Colonic mucosa (tissue), 4 donors: ENCODE data around the gene MRC1. TPM values are rescaled to one million over a fixed set of nuclear protein-coding genes. Genes with fewer than 3 reads are reported as not detected.
A peak's percentile ranks its signal among the peaks of the same experiment; 100 is the strongest.

Source experiments
- DNase-seq: peaks from one replicate; pipeline ENCODE4 v3.0.0-alpha.2; 2020
- H3K27ac ChIP-seq: fragments of 200-600 bp; one replicate; pipeline ENCODE4 v1.8.0; 2021
- H3K27me3 ChIP-seq: fragments of 200-600 bp; one replicate; pipeline ENCODE4 v1.8.0; 2021
- H3K36me3 ChIP-seq: fragments of 200-600 bp; one replicate; pipeline ENCODE4 v1.8.0; 2021
- H3K4me1 ChIP-seq: fragments of 200-600 bp; one replicate; pipeline ENCODE4 v1.8.0; 2021; ENCODE audit warnings: mild to moderate bottlenecking
- H3K4me3 ChIP-seq: fragments of 200-600 bp; one replicate; pipeline ENCODE4 v1.8.0; 2021
- H3K9ac ChIP-seq, 2 donors: one replicate each; pipeline ENCODE4 v1.7.0; 2013; ENCODE audit warnings: control low read depth in 2 of 2, low read depth in 2 of 2, low read length in 2 of 2
- H3K9me3 ChIP-seq: fragments of 200-600 bp; one replicate; pipeline ENCODE4 v1.8.0; 2021
- CTCF ChIP-seq: fragments of 200-600 bp; IDR thresholded peaks from one replicate; pipeline ENCODE4 v1.8.0; 2022; ENCODE audit warnings: antibody characterized with exemption, mild to moderate bottlenecking
- intact Hi-C: fragments of 100-400 bp; cut with DNase I; formaldehyde crosslinking; loops from one replicate; pipeline ENCODE4 v1.14.1; 2022
- total RNA-seq, 2 donors: library from RNA; stranded (reverse); fragmentation: NEBNext Ultra II Directional in 1 of 2; extraction: Animal tissue kit (Norgen Biotek cat#: 25700) in 1 of 2; gene quantifications; one replicate each; pipeline ENCODE4 v1.2.1, GENCODE V29; 2021
- donor health status: healthy.
- donor health status: DM: no; HTN: no; CAD: no.
- donor health status: DM: no; HTN: no; CAD: no.

The MRC1 gene
- total RNA-seq, 2 donors from 2014 or later = 9.2 to 19.2 TPM

DNA sequence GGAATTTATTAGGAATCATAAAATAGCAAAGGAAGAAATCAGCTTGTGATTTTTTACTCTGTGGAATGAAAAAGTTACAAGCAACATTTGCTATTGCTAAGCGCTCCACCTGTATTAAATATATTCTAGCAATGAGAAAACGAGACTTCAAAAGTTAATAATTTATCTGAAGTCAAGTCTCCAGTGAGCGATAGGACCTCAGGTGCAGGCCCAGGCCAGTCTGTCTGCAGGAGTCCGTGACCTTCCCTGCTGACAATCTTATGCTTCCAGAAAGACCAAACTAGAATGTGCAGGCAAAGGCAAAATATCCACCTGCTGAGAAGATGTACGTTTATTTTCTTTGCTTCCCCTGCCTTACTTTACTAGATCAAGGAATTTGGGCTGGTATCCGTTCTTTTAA, 22.7 kb downstream of the MRC1 start:
- Histone ChIP-seq H3K4me1 (no peaks in the 10 kb centered on the region), H3K36me3 (no peaks in the 10 kb centered on the region), H3K9me3 (no peaks in the 10 kb centered on the region), H3K27ac (no peak overlapping the region), H3K4me3 (no peak overlapping the region), H3K9ac (no peak overlapping the region), H3K27me3 (no peaks in the 10 kb centered on the region)
- intact Hi-C loops = no loop called here
- DNase-seq = no peak
- no peak for TF ChIP-seq CTCF

DNA sequence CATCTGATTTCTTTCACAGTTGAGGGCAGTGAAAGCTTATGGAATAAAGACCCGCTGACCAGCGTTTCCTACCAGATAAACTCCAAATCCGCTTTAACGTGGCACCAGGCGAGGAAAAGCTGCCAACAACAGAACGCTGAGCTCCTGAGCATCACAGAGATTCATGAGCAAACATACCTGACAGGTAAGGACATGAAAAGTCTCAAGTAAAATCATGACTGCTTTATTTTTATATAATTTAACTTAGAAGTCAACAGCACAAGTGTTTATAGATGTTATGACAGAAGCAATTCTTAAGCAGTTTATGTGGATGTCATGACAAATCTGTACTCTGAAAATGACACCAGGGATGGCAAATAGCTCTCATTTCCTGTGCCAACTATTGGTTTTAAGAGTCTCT, 24.5 kb downstream of the MRC1 start:
- H3K9me3 ChIP-seq = no peaks in the 10 kb centered on the region
- no peak for TF ChIP-seq CTCF
- no peaks in the 10 kb centered on the region for H3K27me3 ChIP-seq
- intact Hi-C loops = no loop called here
- DNase-seq = no peak
- no peaks in the 10 kb centered on the region for H3K36me3 ChIP-seq
- H3K27ac ChIP-seq = no peak overlapping the region
- H3K4me3 ChIP-seq = no peak overlapping the region
- H3K9ac ChIP-seq = no peak overlapping the region
- H3K4me1 ChIP-seq = no peaks in the 10 kb centered on the region

DNA sequence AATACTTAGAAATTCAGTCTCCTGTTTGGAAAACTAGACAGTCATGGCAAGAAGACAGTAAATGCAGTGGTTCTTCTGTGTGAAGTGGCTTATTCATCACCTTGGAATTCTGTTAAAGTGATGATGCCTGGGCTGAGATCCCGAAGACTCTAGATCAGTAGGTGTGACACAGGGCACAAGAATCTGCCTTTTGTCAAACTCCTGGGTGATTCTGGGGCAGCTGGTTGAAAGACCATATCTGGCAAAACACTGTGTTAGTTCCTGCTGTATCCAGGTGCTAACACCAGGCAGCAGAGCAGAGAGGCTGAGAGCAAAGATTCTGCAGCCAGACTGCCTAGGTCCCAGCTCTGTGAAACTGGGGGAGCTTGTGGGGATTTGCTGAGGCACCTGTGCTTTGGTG, 26.5 kb downstream of the MRC1 start:
- Histone ChIP-seq H3K4me1 (no peaks in the 10 kb centered on the region), H3K27me3 (no peaks in the 10 kb centered on the region), H3K36me3 (no peaks in the 10 kb centered on the region), H3K9me3 (no peaks in the 10 kb centered on the region), H3K9ac (no peak overlapping the region), H3K27ac (no peak overlapping the region), H3K4me3 (no peak overlapping the region)
- intact Hi-C loops = no loop called here
- TF ChIP-seq CTCF = no peak
- no peak for DNase-seq

DNA sequence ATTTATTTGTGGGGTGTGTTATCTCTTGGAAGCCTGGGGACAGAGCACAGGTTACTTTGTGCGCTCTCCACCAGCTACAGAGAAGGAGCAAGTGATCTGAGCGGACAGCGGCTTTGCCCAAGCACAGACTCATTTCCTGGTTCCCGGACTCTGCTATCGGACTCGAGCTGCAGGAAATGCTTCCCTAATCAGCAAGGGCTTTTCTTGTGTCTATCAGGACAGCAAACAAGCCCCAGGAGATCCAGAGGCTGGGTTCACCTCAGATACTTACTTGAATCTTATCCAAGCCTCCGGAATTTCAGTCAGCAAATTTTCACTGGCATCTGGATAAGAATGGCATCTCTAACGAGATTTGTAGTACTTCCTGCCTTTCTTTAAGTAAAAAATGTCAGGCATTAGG, 27.8 kb downstream of the MRC1 start:
- Histone ChIP-seq H3K27ac (no peak overlapping the region), H3K36me3 (no peaks in the 10 kb centered on the region), H3K4me1 (no peaks in the 10 kb centered on the region), H3K27me3 (no peaks in the 10 kb centered on the region), H3K9me3 (no peaks in the 10 kb centered on the region), H3K9ac (peak overlapping the region in 1 of 2 donors; percentile 38), H3K4me3 (peak overlapping the region; percentile 1)
- DNase-seq = peak; percentile 43
- TF ChIP-seq CTCF = no peak
- intact Hi-C loops = no loop called here

- intact Hi-C loops = no loop called here
- H3K36me3 ChIP-seq = no peaks in the 10 kb centered on the region
- H3K4me3 ChIP-seq = no peak overlapping the region
- no peak overlapping the region for H3K9ac ChIP-seq
- no peak for TF ChIP-seq CTCF
- H3K27me3 ChIP-seq = no peaks in the 10 kb centered on the region
- H3K27ac ChIP-seq = no peak overlapping the region
- H3K9me3 ChIP-seq = no peaks in the 10 kb centered on the region
- no peaks in the 10 kb centered on the region for H3K4me1 ChIP-seq
- no peak for DNase-seq
Observed at GRCh38 chr10:17838080-17838648, 29.0 kb downstream of the MRC1 start.
